ENCODE data around the gene KIF4A. TPM values are rescaled to one million over a fixed set of nuclear protein-coding genes. Genes with fewer than 3 reads are reported as not detected.

The KIF4A gene
- total RNA-seq, 1 donor from 2014 or later, result 0.86 TPM

DNA sequence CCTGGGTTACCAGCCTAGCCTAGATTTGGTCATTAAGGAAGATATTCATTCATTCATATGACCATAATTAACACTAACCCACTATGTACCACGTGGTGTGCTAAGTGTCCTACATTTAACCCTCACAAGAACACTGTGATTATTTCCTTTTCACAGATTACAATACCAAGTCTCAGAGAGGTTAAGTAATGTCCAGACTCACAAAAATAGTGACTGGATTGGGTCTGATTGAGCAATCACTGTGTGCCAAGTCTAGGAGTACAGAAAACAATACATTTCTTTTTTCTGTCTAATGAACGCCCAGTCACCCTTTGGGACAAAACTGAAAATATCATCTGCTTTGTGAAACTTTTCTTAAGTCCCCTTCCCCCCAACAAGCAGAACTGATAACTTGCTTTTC lies 147.1 kb downstream of the KIF4A start:
- Histone ChIP-seq H3K4me1 (no peaks in the 10 kb centered on the region), H3K27ac (no peak overlapping the region), H3K9me3 (no peaks in the 10 kb centered on the region), H3K36me3 (no peaks in the 10 kb centered on the region), H3K27me3 (ENCODE audit: low read depth) (no peaks in the 10 kb centered on the region), H3K4me3 (no peak overlapping the region)
- no peak for ATAC-seq
- intact Hi-C loops (cut with DNase I), result no loop called here
- no peak for TF ChIP-seq CTCF (IDR thresholded peaks at IDR 0.05)
- no peak for DNase-seq

DNA sequence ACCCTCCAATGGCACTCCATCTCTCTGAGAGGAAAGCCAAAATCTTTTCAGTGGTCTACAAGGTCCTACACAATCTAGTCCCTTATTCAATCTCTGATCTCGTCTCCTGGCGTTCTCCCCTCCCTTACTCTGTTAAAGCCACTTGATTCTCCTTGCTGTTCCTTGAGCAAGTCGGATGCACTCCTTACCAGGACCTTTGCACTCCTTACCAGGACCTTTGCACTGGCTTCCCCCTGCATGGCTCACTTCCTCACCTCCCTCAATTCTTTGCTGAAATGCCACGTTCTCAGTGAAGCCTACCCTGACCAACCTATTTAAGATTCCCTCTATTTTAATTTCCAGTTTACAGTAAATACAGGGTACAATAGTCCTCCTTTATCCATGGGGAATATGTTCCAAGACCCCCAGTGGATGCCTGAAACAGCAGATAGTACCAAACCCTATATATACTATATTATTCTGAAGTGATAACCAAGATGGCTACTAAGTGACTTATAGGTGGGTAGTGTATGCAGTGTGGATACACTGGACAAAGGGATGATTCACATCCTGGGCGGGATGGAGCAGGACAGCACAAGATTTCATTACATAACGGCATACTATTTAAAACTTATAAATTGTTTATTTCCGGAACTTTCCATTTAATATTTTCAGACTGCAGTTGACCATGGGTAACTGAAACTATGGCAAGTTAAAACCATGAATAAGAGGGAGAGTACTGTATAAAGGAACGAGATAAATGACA lies 148.2 kb downstream of the KIF4A start:
- Histone ChIP-seq H3K4me3 (no peak overlapping the region), H3K27ac (no peak overlapping the region), H3K27me3 (ENCODE audit: low read depth) (no peaks in the 10 kb centered on the region), H3K4me1 (no peaks in the 10 kb centered on the region), H3K36me3 (no peaks in the 10 kb centered on the region), H3K9me3 (no peaks in the 10 kb centered on the region)
- ATAC-seq, result no peak
- intact Hi-C loops (cut with DNase I), result no loop called here
- TF ChIP-seq CTCF (IDR thresholded peaks at IDR 0.05), result no peak
- DNase-seq, result no peak

GRCh38 chrX:70439016-70439415 lies 149.1 kb downstream of the KIF4A start:
- ATAC-seq, result no peak
- DNase-seq, result no peak
- H3K4me3 ChIP-seq, result no peak overlapping the region
- no peaks in the 10 kb centered on the region for H3K4me1 ChIP-seq
- no peaks in the 10 kb centered on the region for H3K36me3 ChIP-seq
- intact Hi-C loops (cut with DNase I), result no loop called here
- peaks cover 2% of the 10 kb centered on the region for H3K27me3 ChIP-seq (ENCODE audit: low read depth)
- H3K27ac ChIP-seq, result no peak overlapping the region
- no peak for TF ChIP-seq CTCF (IDR thresholded peaks at IDR 0.05)
- no peaks in the 10 kb centered on the region for H3K9me3 ChIP-seq

- H3K27me3 ChIP-seq (ENCODE audit: low read depth), result peaks cover 18% of the 10 kb centered on the region
Observed at GRCh38 chrX:70442224-70442623, 152.3 kb downstream of the KIF4A start.

GRCh38 chrX:70444326-70444945 lies 154.5 kb downstream of the KIF4A start, which contains the start of gene DLG3:
DLG3 (plus strand) TSS chrX:70444835; CDS start chrX:70445202, 367 bp downstream.
- Histone ChIP-seq H3K4me3 (peak within 1 kb of the TSS; percentile 19), H3K36me3 (no peaks in the 10 kb centered on the region), H3K4me1 (peaks cover 3% of the 10 kb centered on the region), H3K9me3 (no peaks in the 10 kb centered on the region), H3K27me3 (ENCODE audit: low read depth) (peaks cover 18% of the 10 kb centered on the region), H3K27ac (no peak within 1 kb of the TSS)
- peak in 1 of 2 donors; percentile 54 for ATAC-seq
- TF ChIP-seq CTCF (IDR thresholded peaks at IDR 0.05), result no peak
- intact Hi-C loops (cut with DNase I), result no loop called here
- DNase-seq, result no peak

More at GRCh38 chrX:70442224-70442623, 152.3 kb downstream of the KIF4A start:
- Histone ChIP-seq H3K36me3 (no peaks in the 10 kb centered on the region), H3K4me1 (peaks cover 3% of the 10 kb centered on the region), H3K27ac (no peak overlapping the region), H3K4me3 (no peak overlapping the region), H3K9me3 (no peaks in the 10 kb centered on the region)
- ATAC-seq, result no peak
- intact Hi-C loops (cut with DNase I), result no loop called here
- TF ChIP-seq CTCF (IDR thresholded peaks at IDR 0.05), result no peak
- DNase-seq, result no peak
